KOPT-K1 (cell line): ENCODE results near the gene COX6B2.

Experiments
- H3K27ac ChIP-seq: fragments of 200-600 bp; sonication (generic); 2 replicates; pipeline ENCODE4 v1.5.1; 2016; ENCODE audit warnings: antibody characterized with exemption, mild to moderate bottlenecking, low read depth, low read length; ENCODE audit not compliant: poor library complexity, severe bottlenecking
- H3K36me3 ChIP-seq: fragments of 200-600 bp; sonication (generic); 2 replicates; pipeline ENCODE4 v1.5.1; 2017; ENCODE audit warnings: antibody characterized with exemption, mild to moderate bottlenecking, low read length, moderate library complexity; ENCODE audit not compliant: insufficient read depth
- H3K9me3 ChIP-seq: fragments of 200-600 bp; sonication (generic); 2 replicates; pipeline ENCODE4 v1.5.1; 2017; ENCODE audit warnings: antibody characterized with exemption, low read length, mild to moderate bottlenecking; ENCODE audit not compliant: insufficient read depth, poor library complexity, severe bottlenecking

COX6B2 gene

GRCh38 chr19:55372316-55373081 lies 18.0 kb upstream of the COX6B2 start:
- no peak overlapping the region for H3K27ac ChIP-seq
- H3K9me3 ChIP-seq = no peaks in the 10 kb centered on the region
- H3K36me3 ChIP-seq = no peaks in the 10 kb centered on the region

- Histone ChIP-seq H3K27ac (no peak within 1 kb of the TSS), H3K9me3 (no peaks in the 10 kb centered on the region), H3K36me3 (no peaks in the 10 kb centered on the region)
Observed at GRCh38 chr19:55370305-55370988, 15.9 kb upstream of the COX6B2 start, which contains the start of gene IL11. TSS of gene IL11 (minus strand) at chr19:55370463. CDS start at chr19:55370310, 153 bp downstream.

- Histone ChIP-seq H3K9me3 (no peaks in the 10 kb centered on the region), H3K27ac (no peak overlapping the region)
Observed at GRCh38 chr19:55369653-55370304, 15.3 kb upstream of the COX6B2 start.

GRCh38 chr19:55368701-55369563 lies 14.4 kb upstream of the COX6B2 start:
- H3K27ac ChIP-seq = no peak overlapping the region
- H3K9me3 ChIP-seq = no peaks in the 10 kb centered on the region
- no peaks in the 10 kb centered on the region for H3K36me3 ChIP-seq

More at GRCh38 chr19:55369653-55370304, 15.3 kb upstream of the COX6B2 start:
- no peaks in the 10 kb centered on the region for H3K36me3 ChIP-seq

- no peaks in the 10 kb centered on the region for H3K9me3 ChIP-seq
- H3K27ac ChIP-seq = no peak overlapping the region
- no peaks in the 10 kb centered on the region for H3K36me3 ChIP-seq
Observed at GRCh38 chr19:55368106-55368505, 13.6 kb upstream of the COX6B2 start.

- no peak overlapping the region for H3K27ac ChIP-seq
- H3K9me3 ChIP-seq = no peaks in the 10 kb centered on the region
- no peaks in the 10 kb centered on the region for H3K36me3 ChIP-seq
Observed at GRCh38 chr19:55366790-55367189, 12.3 kb upstream of the COX6B2 start.

- H3K27ac ChIP-seq = no peak overlapping the region
- H3K9me3 ChIP-seq = no peaks in the 10 kb centered on the region
- no peaks in the 10 kb centered on the region for H3K36me3 ChIP-seq
Observed at GRCh38 chr19:55365964-55366363, 11.4 kb upstream of the COX6B2 start.

- Histone ChIP-seq H3K27ac (no peak overlapping the region), H3K36me3 (no peaks in the 10 kb centered on the region), H3K9me3 (no peaks in the 10 kb centered on the region)
Observed at GRCh38 chr19:55365245-55365644, 10.7 kb upstream of the COX6B2 start.

- Histone ChIP-seq H3K36me3 (no peaks in the 10 kb centered on the region), H3K27ac (no peak within 1 kb of the TSS), H3K9me3 (no peaks in the 10 kb centered on the region)
Observed at GRCh38 chr19:55362990-55363716, 8.6 kb upstream of the COX6B2 start, which contains the start of gene GARIN5B. TSS of gene GARIN5B (minus strand) at chr19:55363260. CDS start at chr19:55363066, 194 bp downstream.

GRCh38 chr19:55362174-55362989 lies 7.9 kb upstream of the COX6B2 start:
- H3K9me3 ChIP-seq = no peaks in the 10 kb centered on the region
- no peak overlapping the region for H3K27ac ChIP-seq
- no peaks in the 10 kb centered on the region for H3K36me3 ChIP-seq

GRCh38 chr19:55360902-55361301 lies 6.4 kb upstream of the COX6B2 start:
- no peaks in the 10 kb centered on the region for H3K9me3 ChIP-seq
- H3K27ac ChIP-seq = no peak overlapping the region
- H3K36me3 ChIP-seq = no peaks in the 10 kb centered on the region

- H3K36me3 ChIP-seq = no peaks in the 10 kb centered on the region
- no peaks in the 10 kb centered on the region for H3K9me3 ChIP-seq
- H3K27ac ChIP-seq = no peak overlapping the region
Observed at GRCh38 chr19:55358943-55359908, 4.7 kb upstream of the COX6B2 start.
